ENCODE data around the gene HBG2.
"Not testable (repeated sequence)": the region's sequence is repeated elsewhere in the genome, so short reads cannot be mapped to it uniquely, and the experiment has no call there.

Gene HBG2

DNA sequence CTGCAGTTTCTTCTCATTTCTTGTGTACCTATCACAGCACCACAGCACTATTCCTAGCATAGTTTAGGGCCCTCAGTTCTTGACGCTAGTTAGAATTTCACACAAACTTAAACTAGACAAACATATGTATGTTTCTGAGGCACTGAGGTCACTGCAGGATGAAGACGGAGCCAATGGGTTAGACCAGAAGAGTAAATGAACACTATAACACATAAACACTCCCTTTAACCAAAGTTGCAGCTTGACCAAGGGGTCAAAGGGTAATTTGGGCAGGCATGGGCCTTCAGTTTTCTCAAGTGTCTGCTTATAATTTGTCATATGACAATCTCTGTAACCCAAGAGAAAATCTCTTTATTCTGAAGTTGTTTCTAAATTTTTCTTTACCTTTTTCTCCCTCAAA is 28.0 kb upstream of the HBG2 start:
- DNase-seq (ENCODE audit: extremely low read depth in 1 of 2, low read depth in 1 of 2): no peak

DNA sequence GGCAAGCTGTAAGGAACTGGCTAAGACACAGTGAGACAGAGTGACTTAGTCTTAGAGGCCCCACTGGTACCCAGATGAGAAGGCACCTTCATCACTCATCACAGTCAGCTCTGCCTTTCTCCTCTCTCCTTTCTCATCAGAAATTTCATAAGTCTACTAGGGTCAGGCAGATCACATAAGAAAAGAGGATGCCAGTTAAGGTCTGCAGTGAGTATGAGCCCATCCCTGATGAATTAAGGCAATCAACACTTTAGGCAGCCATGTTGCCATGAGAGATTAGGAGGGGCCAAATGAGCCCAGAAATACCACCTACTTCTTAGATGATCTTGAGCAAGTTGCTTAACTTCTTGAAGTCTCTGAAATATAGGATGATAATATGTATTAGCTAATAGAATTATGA is 27.0 kb upstream of the HBG2 start:
- DNase-seq (ENCODE audit: extremely low read depth in 1 of 2, low read depth in 1 of 2): no peak

DNA sequence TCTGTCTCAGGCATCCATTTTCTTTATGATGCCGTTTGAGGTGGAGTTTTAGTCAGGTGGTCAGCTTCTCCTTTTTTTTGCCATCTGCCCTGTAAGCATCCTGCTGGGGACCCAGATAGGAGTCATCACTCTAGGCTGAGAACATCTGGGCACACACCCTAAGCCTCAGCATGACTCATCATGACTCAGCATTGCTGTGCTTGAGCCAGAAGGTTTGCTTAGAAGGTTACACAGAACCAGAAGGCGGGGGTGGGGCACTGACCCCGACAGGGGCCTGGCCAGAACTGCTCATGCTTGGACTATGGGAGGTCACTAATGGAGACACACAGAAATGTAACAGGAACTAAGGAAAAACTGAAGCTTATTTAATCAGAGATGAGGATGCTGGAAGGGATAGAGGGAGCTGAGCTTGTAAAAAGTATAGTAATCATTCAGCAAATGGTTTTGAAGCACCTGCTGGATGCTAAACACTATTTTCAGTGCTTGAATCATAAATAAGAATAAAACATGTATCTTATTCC is 26.1 kb upstream of the HBG2 start:
- peak in 1 of 2 donors; percentile 15 for DNase-seq (ENCODE audit: extremely low read depth in 1 of 2, low read depth in 1 of 2)

- DNase-seq (ENCODE audit: extremely low read depth in 1 of 2, low read depth in 1 of 2): no peak
Measured at GRCh38 chr11:5279471-5280090, 25.0 kb upstream of the HBG2 start.

DNA sequence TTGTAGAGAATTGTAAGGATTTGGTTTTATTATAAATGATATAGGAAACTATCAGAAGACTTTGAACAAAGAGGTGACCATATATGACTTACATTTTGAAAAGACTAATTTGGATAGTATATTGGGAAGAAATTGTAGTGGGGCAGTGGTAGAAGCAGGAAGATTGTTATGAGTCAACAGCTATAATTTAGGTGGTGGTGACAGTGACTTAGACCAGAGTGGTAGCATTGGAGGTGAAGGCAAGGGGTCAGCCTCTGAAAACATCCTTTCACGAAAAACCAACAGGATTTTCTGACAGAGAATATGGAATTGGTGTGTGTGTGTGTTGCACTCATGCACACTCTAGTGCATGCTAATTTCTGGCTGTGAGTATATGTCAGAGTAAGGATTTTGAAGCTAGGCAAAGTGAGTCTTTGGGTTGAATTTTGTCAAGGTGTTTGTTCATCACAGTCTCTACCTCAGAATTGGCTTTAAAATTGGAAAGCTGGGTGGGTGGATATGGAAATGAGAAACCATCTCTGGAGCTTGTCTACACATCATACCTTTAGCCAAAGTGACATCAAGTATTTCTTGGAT is 23.3 kb upstream of the HBG2 start:
- no peak for DNase-seq (ENCODE audit: extremely low read depth in 1 of 2, low read depth in 1 of 2)

GRCh38 chr11:5276697-5277096 is 22.1 kb upstream of the HBG2 start:
- no peak for DNase-seq (ENCODE audit: extremely low read depth in 1 of 2, low read depth in 1 of 2)

GRCh38 chr11:5275369-5276110 is 21.0 kb upstream of the HBG2 start:
- DNase-seq (ENCODE audit: extremely low read depth in 1 of 2, low read depth in 1 of 2): no peak

DNA sequence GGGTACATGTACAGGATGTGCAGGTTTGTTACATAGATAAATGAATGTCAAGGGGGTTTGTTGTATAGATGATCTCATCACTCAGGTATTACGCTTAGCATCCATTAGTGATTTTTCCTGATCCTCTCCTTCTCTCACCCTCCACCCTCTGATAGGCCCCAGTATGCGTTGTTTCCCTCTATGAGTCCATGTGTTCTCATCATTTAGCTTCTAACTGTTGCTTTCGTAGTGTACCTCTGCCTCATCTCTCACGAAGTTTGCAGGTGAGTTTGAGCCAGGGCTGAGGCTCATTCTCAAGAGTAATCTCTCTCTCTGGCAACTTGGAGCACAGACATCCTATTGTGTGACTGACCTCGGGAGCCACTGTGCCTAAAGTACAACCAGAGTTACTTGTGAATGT is 19.8 kb upstream of the HBG2 start:
- DNase-seq (ENCODE audit: extremely low read depth in 1 of 2, low read depth in 1 of 2): no peak

- DNase-seq (ENCODE audit: extremely low read depth in 1 of 2, low read depth in 1 of 2): no peak
Measured at GRCh38 chr11:5272395-5273017, 17.9 kb upstream of the HBG2 start.

DNA sequence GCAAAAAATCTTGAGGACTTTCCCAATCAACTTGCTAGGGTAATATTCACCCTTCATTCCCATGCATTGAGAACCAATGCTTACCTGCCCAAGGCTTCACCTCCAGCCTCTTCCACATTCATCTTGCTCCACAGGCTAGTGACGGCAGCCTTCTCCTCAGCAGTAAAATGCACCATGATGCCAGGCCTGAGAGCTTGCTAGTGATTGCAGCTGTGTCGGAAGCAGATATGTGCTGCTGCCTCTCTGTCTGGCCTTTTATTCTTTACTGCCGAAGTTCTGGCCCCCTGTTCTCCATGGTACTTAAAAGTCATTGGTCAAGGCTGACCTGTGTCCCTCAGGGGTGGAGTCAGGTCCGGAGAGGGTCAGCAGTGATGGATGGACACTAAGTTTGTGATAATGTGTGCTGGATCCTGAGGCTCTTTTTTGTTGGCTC is 15.2 kb upstream of the HBG2 start, which contains the start of gene HBE1:
HBE1 (minus strand) TSS at position 231 of the 433 bp plus-strand sequence; CDS start at position 176, 55 bp downstream.
- DNase-seq (ENCODE audit: extremely low read depth in 1 of 2, low read depth in 1 of 2): no peak

DNA sequence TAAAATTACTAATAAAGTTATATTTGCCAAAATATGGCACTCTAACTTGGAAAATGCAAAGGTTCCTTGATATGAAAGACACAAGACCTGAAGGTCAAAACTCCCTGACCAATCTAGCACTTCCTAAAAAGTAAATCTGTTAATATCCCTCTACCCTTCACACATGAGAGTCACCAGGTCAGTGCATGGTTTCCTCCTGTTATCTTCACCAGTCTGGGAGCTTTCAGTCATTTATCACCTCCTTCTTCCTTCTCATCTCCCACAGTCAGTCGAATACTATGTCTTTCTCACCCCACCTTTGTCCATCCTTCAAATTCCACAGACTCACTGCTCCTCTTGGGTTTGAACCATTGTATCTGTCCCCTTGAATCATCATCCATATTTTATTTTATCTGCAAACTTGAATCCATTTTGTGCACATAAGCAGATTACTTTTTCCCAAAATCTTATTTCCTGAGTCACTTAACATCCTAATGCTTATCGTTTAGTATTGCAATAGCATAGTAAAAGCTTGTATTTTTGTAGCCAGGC is 12.5 kb upstream of the HBG2 start:
- DNase-seq (ENCODE audit: extremely low read depth in 1 of 2, low read depth in 1 of 2): no peak

DNA sequence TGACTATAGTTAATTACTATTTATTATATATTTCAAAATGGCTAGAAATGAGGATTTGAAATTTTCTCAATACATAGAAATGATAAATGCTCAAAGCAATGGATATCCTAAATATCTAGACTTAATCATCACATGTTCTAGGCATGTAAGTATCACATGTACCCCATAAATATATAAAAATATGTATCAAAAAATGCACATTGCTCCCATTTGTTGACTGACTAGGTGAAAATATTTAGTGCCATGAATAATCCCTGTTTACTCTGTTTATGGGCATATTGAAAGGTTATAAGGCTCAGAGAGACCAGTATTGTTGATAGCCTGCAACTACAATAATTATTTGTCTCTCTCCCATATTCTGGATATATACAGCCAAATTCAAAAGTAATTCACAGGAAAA is 12.0 kb upstream of the HBG2 start:
- no peak for DNase-seq (ENCODE audit: extremely low read depth in 1 of 2, low read depth in 1 of 2)

DNA sequence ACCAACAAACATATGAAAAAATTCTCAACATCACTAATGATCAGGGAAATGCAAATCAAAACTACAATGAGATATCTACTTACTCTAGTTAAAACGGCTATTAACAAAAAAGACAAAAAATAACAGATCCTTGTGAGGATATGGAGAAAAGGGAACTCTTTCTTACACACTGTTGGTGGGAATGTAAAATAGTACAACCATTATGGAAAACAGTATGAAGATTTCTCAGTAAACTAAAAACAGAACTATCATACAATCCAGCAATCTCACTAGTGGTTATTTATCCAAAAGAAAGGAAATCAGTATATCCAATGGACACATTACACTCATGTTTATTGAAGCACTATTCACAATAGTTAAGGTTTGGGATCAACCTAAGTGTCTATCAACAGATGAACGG is 11.3 kb upstream of the HBG2 start:
- no peak for DNase-seq (ENCODE audit: extremely low read depth in 1 of 2, low read depth in 1 of 2)

- no peak for DNase-seq (ENCODE audit: extremely low read depth in 1 of 2, low read depth in 1 of 2)
Measured at GRCh38 chr11:5258543-5259262, 4.1 kb upstream of the HBG2 start.

DNA sequence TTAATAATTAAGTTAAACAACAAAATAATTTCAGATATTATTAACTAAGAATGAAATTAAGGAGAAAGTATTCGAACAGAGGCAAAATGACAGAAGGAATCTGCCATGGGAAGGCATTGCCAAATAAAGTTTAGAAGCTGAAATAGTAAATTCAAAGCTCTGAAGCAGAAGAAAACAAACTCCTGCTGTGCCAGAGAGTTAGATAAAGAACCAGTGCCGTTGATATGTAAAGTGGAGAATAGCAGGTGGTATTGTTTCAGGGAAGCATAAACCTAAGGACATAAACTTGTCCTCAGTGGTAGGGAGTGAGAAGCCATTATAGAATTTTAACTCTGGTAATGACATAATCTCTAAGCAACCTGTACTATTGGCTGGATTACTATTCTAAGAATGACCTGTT is 2.7 kb upstream of the HBG2 start:
- DNase-seq (ENCODE audit: extremely low read depth in 1 of 2, low read depth in 1 of 2): no peak

GRCh38 chr11:5254023-5254422 is 558 bp downstream of the HBG2 start:
- DNase-seq (ENCODE audit: extremely low read depth in 1 of 2, low read depth in 1 of 2): not testable (repeated sequence)

DNA sequence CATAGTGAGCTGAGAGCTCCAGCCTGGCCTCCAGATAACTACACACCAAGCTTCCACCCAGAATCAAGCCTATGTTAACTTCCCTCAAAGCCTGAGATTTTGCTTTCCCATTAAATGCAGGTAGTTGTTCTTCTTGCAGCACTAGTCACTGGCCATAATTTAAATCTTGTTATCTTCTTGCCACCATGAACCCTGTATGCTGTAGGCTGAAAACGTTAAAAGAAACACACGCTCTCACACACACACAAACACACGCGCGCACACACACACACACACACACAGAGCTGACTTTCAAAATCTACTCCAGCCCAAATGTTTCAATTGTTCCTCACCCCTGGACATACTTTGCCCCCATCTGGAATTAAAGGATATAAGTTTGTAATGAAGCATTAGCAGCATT is 1.1 kb downstream of the HBG2 start:
- not testable (repeated sequence) for DNase-seq (ENCODE audit: extremely low read depth in 1 of 2, low read depth in 1 of 2)

- DNase-seq (ENCODE audit: extremely low read depth in 1 of 2, low read depth in 1 of 2): no peak
Measured at GRCh38 chr11:5252919-5253265, 1.7 kb downstream of the HBG2 start.

DNA sequence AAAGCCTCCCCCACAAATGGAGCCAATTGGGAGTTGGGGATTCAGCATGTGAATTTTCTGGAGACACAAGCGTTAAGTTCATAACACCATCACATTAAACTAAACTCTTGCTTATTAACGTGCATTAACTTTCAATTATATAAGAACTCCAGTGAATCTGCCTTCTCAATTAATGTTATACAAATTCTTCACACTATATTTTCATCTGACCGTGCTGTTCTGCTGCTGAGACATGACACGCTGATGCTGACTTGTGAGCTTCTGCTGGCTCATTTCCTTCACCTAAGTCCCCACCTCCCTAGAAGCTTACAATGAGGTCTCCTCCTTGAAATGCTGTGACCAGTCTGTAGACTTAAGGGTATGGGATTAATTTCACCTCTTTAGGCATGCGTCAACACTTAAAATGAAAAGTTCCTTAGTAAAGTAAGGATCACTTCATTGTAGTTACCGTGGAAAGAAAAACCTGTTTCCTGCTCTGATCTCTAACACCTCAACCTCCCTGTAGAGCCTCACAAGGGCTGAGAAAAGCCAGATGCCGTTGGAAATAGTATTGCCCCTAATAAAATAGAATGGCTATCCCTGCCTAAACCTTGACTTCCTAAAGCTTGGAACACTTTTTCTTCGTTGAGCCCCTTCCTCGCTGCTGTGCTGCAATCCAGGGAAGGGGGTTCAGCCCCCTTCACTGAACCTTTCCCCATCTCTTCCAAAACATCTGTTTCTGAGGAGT is 2.2 kb downstream of the HBG2 start:
- DNase-seq (ENCODE audit: extremely low read depth in 1 of 2, low read depth in 1 of 2): no peak

DNA sequence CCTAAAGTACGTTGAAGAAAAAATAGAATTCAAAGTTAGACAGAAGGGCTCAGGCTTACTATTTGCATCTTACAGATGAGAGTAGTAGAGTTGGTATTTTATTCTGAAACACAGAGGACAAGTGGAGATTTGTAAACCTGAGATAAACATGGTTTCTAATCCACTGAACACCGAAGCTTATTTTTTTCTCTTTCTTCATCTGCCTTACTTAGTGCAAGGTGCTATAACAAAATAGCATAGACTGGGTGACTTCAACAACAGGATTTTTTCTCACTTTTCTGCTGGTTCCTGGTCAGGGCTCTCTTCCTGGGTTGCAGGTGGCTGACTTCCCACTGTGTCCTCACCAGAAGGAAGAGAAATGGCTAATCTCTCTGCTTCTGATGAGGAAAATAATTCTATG is 2.8 kb downstream of the HBG2 start:
- DNase-seq (ENCODE audit: extremely low read depth in 1 of 2, low read depth in 1 of 2): no peak

All from stimulated activated CD8-positive, alpha-beta memory T cell treated with anti-CD3 and anti-CD28 coated beads, Interleukin-7, amount 100 ng/mL, for 48 hours (primary cell).